Stimulated activated CD8-positive, alpha-beta memory T cell treated with anti-CD3 and anti-CD28 coated beads, Interleukin-7, amount 100 ng/mL, for 48 hours (primary cell): ENCODE data around the gene GRM4.
"Not testable (repeated sequence)": the region's sequence is repeated elsewhere in the genome, so short reads cannot be mapped to it uniquely, and the experiment has no call there.

Source experiments
- DNase-seq, 2 donors: peaks; one replicate each; pipeline ENCODE4 v3.0.0-alpha.2; 2020; ENCODE audit warnings: low read depth in 1 of 2; ENCODE audit errors: extremely low read depth in 1 of 2

The GRM4 gene

DNA sequence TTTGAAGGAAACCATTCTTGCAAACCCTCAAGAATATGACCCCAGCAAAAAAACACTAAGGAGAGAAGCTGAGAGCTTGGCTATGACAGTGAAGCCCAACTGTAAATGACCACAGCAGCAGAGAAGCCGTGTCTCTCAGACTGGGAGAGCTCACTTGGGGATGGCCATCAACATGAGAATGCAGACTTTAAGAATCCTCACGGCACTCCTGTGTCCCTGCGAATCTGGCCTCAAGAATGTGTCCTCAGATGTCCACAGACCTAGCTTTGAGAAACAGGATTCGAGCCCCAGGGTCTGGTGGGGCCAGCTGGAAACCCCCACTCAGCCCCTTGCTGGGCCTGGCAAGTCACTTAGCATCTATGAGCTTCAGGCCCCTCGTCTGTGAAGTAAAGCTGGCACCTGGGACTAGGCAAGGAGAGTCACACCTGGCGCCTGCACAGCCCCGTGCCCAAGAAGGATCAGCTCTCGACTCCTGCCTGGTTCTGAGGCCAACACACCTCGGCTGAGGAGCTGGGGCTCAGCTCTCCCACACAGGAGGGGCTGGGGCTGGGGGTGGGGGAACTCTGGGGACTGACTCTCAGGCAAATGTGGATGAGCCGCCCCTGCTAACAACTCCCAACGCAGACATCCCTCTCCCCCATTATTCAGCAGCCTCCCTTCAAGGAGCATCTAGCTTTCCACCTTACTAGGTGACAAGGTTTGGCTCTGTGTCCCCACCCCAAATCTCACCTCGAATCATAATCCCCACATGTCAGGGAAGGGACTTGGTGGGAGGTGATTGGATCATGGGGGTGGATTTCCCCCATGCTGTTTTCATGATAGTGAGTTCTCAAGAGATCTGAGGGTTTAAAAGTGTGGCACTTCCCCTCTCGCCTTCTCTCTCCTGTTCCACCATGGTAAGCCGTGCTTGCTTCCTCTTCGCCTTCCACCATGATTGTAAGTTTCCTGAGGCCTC lies 97.7 kb downstream of the GRM4 start:
- DNase-seq: no peak

DNA sequence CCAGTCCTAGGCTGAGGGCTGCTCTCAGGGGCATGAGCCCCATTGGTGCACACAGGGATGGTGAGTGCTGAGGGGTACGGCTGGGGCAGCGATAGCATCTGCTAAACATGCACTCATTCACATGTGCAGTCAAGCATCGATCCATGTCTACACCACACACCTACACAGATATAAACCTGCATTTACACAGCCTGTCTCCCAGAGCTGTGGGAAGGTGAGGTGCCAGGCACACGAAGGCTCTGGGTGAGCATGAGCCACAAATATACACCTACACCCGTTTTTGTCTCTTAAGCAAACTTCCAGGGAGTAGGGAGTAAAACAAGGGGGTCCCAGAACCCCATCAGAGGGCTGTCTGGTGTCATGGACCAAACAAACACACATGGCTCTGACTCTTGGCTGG lies 99.3 kb downstream of the GRM4 start:
- no peak for DNase-seq

DNA sequence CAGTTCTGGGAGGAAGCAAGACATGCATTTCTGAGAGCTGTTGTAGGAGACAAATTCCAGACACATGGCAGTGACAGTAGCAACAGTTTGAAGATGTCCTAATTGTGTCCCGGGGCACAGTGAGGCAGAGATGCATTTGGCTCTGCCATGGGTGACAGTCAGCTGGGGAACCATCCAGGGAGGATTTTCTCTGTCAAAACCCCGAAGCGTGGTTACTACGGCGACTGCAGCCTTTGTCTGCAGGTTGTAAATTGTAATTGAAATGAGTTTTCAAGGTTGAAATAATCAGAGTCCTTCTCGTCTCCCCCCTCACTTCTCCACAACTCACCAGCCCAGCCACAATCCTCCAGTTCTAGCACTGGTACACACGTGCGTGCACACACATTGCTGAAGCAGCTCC lies 100.1 kb downstream of the GRM4 start:
- DNase-seq: no peak

DNA sequence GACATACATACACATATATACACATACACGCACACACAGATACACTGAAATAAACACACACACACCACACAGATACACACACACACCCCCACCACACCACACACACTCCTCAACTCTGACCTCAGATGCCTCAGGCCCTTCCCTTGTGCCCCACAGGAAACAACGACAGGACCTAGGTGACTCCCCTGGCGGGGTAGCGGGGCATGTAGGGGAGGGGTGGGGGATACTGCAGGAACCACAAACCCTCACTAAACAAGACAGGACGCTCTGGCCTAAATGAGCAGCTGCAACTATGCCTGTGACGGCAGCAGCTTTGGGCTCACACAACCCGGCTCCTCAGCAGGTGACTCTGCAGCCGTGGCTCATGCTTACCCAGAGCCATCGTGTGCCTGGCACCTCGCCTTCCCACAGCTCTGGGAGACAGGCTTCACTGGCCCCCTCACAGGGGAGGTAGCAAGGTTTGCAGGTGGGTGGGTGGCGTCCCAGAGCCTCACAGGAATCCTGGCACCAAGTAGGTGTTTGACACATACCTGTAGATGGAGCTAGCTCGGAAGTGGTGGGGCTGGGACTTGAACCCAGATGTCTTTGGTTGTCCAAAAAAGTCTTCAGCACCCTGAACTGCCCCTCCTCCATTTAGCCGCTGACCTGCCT lies 100.8 kb downstream of the GRM4 start:
- DNase-seq: no peak

DNA sequence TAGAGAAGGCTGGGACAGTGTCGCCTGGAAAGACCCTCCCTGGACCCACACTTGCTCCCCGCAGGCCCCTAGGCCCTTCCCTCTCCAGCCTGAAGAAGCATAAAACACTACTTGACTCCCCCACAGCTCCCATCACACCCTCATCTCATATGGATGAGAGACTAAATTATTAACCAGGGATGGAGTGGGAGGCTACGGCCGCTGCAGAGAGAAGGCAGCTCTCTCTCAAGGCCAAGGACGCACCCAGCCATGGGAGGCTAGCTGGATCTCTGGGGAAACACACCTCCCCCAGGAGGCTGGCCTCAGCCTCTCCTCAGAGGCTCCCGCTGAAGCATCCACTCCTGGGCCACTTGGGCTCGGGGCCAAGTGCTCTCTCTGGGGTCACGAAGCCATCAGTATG lies 102.5 kb downstream of the GRM4 start:
- no peak for DNase-seq

DNA sequence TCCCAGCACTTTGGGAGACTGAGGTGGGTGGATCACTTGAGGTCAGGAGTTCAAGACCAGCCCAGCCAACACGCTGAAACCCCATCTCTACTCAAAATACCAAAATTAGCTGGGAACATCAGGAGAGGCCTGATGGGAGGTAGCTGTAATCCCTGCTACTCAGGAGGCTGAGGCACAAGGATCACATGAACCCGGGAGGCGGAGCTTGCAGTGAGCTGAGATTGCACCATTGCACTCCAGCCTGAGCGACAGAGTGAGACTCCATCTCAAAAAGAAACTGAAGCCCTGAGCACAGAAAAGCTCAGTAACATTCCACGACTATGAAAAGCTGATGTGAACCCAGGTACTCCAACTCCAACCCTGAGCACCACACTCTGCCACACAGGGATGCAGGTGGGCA lies 103.9 kb downstream of the GRM4 start:
- not testable (repeated sequence) for DNase-seq

DNA sequence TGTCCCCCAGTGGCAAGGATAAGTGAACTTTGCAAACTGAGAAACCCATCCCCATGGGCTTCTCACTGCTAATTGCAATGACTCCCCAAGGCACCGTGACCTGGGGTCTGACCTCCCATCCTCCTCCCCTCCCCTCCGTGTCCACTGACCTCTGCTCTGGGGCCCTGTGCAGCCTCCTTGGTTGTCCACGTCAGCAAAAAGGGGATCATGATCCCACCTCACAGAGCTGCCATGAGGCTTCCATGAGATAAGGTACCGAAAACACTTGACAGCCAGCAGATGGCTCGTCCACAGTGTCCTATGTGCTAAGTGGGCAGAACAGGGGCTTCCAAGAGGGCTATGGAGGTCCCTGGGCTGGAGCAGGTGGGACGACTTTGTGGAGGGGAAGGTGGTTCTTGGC lies 104.5 kb downstream of the GRM4 start:
- DNase-seq: no peak

DNA sequence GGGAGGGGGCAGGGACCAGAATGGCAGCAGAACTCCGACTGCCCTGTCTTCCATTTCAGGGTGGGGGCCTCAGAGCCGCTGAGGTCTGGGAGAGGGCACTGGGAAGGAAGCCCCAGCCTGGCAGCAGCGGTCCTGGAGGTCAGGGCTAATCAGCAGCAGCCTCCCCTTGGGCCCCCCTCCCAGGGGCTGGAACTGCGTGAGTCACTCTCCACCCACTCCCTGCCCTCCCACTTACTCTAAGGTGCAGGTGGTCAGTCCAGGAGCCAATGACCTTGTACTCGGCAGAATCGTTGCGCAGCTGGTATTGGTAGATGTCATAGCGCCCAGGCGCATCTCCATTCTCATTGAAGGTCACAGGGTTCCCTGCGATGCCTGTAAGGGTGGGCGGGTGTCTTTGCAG lies 105.9 kb downstream of the GRM4 start:
- DNase-seq: no peak

DNA sequence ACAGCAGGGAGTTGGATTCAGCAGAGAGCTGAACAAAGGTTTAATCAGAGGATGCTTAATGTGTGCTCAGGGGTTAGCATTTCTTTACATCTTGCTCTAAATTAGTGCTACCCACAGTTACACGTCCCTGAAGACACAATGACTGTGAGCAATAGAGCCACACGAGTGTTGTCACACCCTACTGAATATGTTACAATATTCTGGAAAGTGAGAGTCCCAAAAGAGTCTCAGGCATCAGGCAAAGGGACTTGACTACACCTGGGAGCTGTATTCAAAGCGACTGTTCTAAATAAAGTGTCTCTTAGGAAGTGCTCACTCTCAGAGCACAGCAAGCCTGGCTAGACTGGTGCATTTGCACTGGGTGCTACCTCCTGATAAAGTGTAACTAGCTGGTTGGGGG lies 108.7 kb downstream of the GRM4 start:
- DNase-seq: no peak

DNA sequence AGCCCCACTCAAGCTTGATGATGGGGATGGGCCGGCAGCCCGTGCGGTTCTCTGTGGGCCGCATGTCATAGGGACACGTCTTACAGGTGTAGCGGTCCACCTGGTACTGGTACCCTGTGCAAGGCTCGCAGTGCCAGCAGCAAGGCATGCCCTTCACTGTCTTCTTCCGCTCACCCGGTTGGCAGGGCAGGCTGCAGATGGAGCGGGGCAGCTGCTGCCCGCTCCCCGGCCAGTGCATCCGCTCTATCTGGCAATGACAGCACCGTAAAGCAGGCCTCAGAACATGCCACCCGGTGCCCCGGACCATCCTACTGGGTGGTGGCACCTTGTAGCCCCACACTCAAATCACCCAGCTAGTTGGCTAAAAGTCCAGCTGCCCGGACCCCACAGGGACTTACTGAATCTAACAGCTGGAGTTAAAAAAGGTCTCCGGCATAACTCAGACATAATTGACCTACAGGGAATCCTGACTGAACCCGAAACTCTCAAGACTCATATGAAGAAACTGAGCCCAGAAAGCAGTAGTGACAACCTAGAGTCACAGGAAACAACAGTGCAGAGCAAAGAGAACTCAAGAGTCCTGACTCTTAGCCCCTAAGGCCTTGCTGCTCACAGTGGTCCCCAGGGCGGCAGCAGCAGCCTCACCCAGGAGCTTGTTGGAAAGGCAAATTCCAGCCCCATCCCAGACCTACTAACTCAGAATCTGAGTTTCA lies 109.4 kb downstream of the GRM4 start:
- no peak for DNase-seq

DNA sequence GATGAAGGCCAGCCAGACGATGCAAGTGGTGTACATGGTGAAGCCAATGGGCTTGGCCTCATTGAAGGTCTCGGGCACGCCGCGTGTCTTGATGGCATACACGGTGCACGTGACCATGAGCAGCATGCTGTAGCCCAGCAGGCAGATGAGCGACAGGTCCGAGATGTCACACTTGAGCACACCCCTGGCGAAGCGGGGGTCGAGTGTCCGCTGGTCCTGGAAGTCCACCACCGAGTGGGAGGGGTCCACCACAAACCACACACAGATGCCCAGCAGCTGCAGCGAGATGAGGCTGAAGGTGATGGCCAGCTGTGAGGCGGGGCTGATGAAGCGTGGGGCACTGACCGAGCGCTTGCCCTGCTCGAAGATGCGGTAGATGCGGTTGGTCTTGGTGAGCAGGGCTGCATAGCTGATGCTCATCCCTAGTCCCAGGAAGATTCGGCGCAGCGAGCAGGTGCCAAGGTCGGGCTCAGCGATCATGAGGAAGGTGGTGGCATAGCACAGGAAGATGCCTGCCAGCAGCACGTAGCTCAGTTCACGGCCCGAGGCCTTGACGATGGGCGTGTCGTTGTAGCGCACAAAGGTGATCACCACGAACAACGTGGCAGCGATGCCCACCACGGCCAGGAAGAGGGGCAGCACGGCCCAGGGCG lies 110.1 kb downstream of the GRM4 start:
- no peak for DNase-seq

DNA sequence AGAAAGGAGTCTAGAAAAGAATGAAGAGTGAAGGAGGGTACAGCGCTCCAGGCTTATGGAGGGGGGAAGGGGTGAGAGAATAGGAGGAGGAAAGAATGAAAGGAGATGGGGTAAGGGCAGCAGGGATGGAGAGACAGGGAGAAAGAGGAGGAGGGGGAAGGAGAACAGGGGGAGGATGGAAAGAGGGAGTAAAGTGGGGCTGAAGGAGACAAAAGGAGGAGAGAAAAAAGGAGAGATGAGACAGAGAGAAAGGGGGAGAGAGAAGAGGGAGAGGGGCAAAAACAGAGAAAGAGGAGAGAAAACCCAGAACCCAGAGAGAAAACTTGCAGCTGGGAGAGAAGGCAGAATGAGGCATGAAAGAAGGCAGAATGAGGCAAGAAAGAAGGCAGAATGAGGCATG lies 110.7 kb downstream of the GRM4 start:
- DNase-seq: no peak

DNA sequence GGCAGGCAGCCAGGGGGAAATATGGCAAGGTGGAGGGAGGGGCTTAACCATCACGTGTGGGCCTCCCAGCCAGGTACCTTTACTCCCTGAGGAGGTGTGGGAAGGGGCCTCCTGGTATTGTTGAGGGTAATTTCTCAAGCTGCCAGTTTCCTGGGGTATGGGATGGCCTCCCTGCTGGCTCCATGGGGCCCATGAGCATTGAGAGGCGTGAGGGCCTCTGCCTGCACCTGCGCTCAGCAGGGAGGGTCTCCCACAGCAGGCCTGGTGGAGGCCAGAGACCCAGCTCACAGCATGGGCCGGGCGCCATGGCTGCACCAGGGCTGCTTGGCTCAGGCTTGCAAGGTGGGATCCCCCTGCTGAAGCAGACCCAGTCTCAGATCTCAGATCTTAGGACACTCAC lies 113.0 kb downstream of the GRM4 start:
- no peak for DNase-seq

DNA sequence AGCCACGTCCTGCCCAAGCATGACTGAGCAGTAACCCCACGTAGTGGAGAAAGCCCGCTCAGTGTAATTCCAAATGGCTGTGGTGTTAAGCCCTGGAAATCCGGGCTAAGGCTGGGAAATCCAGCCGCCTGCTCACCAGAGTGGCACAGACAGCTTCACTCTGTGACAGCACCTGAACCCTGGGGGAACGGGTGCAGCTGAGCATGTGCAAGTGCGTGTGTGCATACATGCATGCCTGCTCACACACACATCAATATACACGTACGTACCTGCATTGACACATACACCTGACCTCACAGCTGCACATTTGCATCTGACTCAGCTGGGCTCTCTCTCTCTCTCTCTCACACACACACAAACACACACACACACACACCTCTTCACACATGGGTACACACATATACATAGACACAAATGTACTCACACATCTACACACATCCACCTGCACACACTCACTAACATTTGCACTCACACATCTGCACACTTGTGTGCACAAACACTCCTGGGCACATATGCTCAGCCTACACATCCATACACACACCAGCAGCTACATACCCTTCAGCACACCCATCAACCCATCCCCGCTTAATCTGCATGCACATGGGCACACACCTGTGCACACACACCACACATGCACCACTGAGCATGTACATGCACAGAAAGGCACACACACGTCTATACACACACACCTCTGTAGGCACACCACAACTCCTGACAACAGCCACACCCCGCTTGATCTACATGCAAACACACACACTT lies 114.1 kb downstream of the GRM4 start:
- no peak for DNase-seq

DNA sequence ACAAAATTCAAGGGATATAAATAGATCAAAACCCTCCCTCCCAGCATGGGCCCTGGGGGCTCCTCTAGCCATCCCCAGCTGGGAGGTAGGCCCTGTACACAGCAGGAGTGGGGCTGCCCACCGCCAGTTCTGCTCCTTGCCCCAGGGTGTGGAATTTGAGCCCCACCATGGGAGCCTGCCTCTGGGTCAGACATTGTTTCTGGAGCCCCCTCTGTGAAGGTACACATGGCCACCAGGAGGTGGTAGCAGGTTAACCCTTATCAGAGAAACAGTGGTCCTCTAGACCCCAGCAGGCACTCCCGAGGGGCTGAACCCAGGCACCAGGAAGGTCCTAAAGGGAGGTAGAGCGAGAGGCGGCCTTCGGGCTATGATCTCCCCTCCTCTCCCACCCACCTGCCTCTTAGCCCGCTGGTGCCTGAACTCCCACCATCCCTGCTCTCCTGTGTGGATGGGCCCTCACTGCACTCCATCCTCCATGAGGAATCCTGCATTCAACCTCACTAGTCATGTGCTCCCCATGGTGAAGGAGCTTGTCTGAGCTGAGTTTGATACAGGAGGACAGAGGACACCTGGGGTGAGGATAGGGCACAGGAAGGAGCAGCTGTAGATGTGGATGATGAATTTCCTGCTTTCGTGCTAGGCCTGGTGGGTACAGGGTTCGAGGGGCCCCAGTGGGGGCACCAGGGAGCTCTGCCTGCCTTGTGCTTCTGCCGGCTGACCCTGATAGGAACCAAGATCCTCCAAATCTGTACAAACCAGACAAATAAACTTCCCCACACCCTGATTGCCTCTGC lies 114.9 kb downstream of the GRM4 start:
- no peak for DNase-seq

DNA sequence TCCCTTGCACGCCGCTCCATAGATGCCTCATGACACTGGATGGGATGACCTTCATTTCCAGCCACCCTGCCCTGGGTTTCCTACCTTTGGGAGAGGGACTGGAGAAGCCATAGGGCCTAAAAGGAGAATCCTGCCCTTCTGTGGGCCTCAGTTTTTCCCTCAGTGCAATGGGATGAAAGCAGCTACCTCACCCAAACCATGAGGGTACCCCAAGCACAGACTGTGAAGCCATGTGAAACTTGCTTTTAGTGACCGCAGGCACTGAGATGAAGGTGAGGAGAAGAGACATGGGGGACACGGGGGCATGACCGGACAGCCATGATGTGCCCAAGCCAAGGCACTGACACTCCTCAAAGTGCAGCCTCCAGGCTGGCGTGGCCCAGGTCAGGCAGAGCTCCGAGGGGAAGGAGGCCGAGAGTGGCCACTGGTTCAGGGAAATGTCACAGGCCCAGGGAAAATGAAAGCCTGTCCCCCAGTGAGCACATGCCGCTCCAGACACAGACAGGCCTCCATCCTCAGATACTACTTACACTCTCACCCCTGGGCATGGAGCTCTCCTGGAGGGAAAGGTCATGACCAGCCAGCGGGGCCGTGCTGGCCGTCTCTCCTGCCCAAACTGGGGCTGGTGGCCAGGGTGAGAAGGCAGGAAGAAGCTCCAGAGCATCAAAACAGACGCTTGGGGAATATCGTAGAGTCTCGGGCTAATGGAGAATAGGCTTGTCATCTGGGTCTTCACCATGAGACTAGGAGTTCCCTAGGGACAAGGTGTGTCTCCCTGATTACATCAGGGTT lies 116.2 kb downstream of the GRM4 start:
- no peak for DNase-seq

DNA sequence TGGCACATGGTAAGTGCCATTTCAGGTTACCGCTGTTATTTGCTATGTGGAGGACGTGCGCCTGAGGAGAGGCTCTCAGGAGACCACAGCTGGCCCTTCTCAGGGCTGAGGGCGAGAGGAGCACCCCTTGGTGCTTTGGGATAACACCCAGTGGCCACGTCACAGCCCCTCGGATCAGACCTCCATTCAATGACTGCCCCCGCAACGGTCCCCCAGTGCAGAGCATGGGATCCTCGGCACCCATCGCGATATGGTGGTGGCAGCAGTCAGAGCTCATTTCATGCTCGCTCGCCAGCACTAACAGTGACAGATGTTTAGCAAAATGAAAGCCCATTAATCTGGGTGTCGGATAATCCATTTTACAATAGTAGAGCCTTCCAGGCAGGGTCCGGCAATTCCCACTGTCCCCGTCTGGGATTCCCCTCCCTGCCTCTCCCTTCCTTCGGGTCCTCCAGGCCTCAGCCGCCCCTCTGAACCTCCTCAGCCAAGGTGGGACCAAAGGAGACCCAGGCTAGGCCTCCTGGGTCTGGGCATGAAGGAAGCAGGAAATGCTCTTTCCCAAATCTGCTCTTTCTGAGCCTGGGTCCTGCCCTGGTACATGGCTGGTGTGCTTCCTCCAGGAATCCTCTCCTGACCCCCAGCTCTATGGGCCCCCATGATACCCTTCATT lies 117.1 kb downstream of the GRM4 start:
- DNase-seq: no peak

DNA sequence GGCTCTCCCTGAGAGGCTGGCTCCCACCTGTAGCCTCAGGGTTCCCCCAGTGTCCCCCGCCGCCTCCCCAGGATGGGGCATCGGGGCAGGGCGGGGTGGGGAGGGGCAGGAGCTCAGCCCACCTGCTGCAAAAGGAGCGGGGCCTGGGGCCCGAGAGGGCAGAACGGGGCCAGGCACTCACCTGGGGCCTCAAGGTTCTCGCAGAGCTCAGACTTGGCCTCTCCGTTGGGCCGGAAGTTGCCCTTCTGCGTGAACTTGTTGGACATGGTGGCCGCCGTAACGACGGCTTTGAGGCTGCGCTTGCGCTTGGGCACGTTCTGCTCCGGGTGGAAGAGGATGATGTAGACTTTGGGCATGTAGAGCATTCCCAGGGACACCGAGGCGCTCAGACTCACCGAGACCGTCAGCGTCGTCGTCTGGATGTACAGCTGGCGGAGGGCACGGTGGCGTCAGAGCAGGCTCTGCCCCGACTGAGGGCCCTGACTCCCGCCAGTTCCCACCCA lies 117.9 kb downstream of the GRM4 start:
- no peak for DNase-seq
